SK-N-SH (cell line): ENCODE data around the gene DOHH. TPM values are rescaled to one million over a fixed set of nuclear protein-coding genes. Genes with fewer than 3 reads are reported as not detected.

ENCODE experiments used
- CTCF ChIA-PET: fragments of 300-600, 350-600 bp; formaldehyde crosslinking; extraction: SDS; loops from one replicate; lab custom pipeline; 2021; lab: Yijun Ruan, JAX
- POLR2A ChIA-PET: fragments of 350-600 bp; sonication (Branson Sonifier 250); formaldehyde crosslinking; extraction: SDS; loops from one replicate; lab custom pipeline; 2020; ENCODE audit warnings: antibody characterized with exemption, inconsistent platforms; lab: Yijun Ruan, JAX
- DNase-seq: peaks from one replicate; pipeline ENCODE4 v3.0.0; 2012
- H2AFZ ChIP-seq: fragments of 200-600 bp; sonication (generic); 2 replicates; pipeline ENCODE4 v1.8.1; 2016; ENCODE audit warnings: antibody characterized with exemption, mild to moderate bottlenecking, low read depth
- H3F3A ChIP-seq: fragments of 200-600 bp; sonication (generic); replicated peaks from 2 replicates; pipeline ENCODE3; 2016; ENCODE audit warnings: antibody characterized with exemption, mild to moderate bottlenecking; ENCODE audit not compliant: insufficient read depth
- H3K27ac ChIP-seq, 2 experiments: fragments of 200-500 bp in 1 of 2; fragments of 200-600 bp in 1 of 2; sonication (Bioruptor generic) in 1 of 2; sonication (generic), shearing (Covaris generic) in 1 of 2; 2 replicates each; pipeline versions ENCODE4 v1.5.1 to v1.6.1; 2014 to 2016; ENCODE audit warnings: low read depth in 2 of 2, inconsistent platforms in 1 of 2, low read length in 1 of 2, mild to moderate bottlenecking in 1 of 2, mixed read lengths in 1 of 2
- H3K27me3 ChIP-seq: fragments of 200-600 bp; sonication (generic), shearing (Covaris generic); 2 replicates; pipeline ENCODE4 v1.6.1; 2016; ENCODE audit warnings: mixed run types; ENCODE audit not compliant: insufficient read depth
- H3K36me3 ChIP-seq, 2 experiments: fragments of 200-500 bp in 1 of 2; fragments of 200-600 bp in 1 of 2; sonication (Bioruptor generic) in 1 of 2; sonication (generic) in 1 of 2; replicated peaks in 1 of 2; 2 replicates each; pipeline versions ENCODE3 to v1.5.1; 2014 to 2016; ENCODE audit warnings: low read length in 1 of 2, mild to moderate bottlenecking in 1 of 2; ENCODE audit not compliant: insufficient read depth in 2 of 2, control insufficient read depth in 1 of 2
- H3K4me1 ChIP-seq, 2 experiments: fragments of 200-500 bp in 1 of 2; fragments of 200-600 bp in 1 of 2; sonication (Bioruptor generic) in 1 of 2; sonication (generic), shearing (Covaris generic) in 1 of 2; 2 replicates each; pipeline versions ENCODE4 v1.5.1 to v1.6.1; 2014 to 2016; ENCODE audit warnings: low read depth in 1 of 2, low read length in 1 of 2, mixed run types in 1 of 2; ENCODE audit not compliant: insufficient read depth in 2 of 2, control insufficient read depth in 1 of 2
- H3K4me2 ChIP-seq: fragments of 200-600 bp; sonication (generic), shearing (Covaris generic); 2 replicates; pipeline ENCODE4 v1.6.1; 2017; ENCODE audit warnings: mixed run types
- H3K4me3 ChIP-seq, 2 experiments: fragments of 200-500 bp in 1 of 2; fragments of 200-600 bp in 1 of 2; sonication (Bioruptor generic) in 1 of 2; sonication (generic), shearing (Covaris generic) in 1 of 2; 2 replicates each; pipeline versions ENCODE4 v1.5.1 to v1.8.1; 2014 to 2016; ENCODE audit warnings: low read depth in 2 of 2, inconsistent platforms in 1 of 2, low read length in 1 of 2, mild to moderate bottlenecking in 1 of 2, mixed read lengths in 1 of 2, moderate library complexity in 1 of 2
- H3K79me2 ChIP-seq: fragments of 200-600 bp; sonication (generic); 2 replicates; pipeline ENCODE4 v1.8.1; 2017; ENCODE audit warnings: mild to moderate bottlenecking; ENCODE audit not compliant: insufficient read depth
- H3K9ac ChIP-seq: fragments of 200-600 bp; sonication (generic); 2 replicates; pipeline ENCODE4 v1.6.1; 2017; ENCODE audit warnings: mixed run types
- H3K9me2 ChIP-seq: fragments of 200-600 bp; sonication (generic); 2 replicates; pipeline ENCODE4 v1.6.1; 2017; ENCODE audit warnings: mixed run types
- H3K9me3 ChIP-seq: fragments of 200-600 bp; sonication (generic); 2 replicates; pipeline ENCODE4 v1.6.1; 2017; ENCODE audit warnings: mixed run types, mild to moderate bottlenecking, moderate library complexity
- H4K20me1 ChIP-seq: fragments of 200-600 bp; sonication (generic); 2 replicates; pipeline ENCODE4 v1.6.1; 2017; ENCODE audit warnings: mild to moderate bottlenecking, mixed run types; ENCODE audit not compliant: insufficient read depth
- EP300 ChIP-seq, 2 experiments: IDR thresholded peaks; 2 replicates each; pipeline versions ENCODE4 v1.4.0 to v1.6.1; 2012; ENCODE audit warnings: borderline replicate concordance in 1 of 2, low read depth in 1 of 2, low read length in 1 of 2
- EZH2phosphoT487 ChIP-seq: fragments of 200-600 bp; sonication (generic); IDR thresholded peaks from 2 replicates; pipeline ENCODE4 v1.6.1; 2017; ENCODE audit warnings: low read depth, mixed run types, mild to moderate bottlenecking, antibody characterized with exemption, moderate library complexity, borderline replicate concordance
- GABPA ChIP-seq: IDR thresholded peaks from 2 replicates; pipeline ENCODE4 v1.4.0; 2012; ENCODE audit warnings: low read depth, mild to moderate bottlenecking
- GATA2 ChIP-seq: sonication (generic); formaldehyde crosslinking; IDR thresholded peaks from 2 replicates; pipeline ENCODE4 v1.5.0; 2020; ENCODE audit warnings: mild to moderate bottlenecking, missing genetic modification reagents
- MEF2A ChIP-seq: IDR thresholded peaks from 2 replicates; pipeline ENCODE4 v1.4.0; 2012; ENCODE audit warnings: low read depth, borderline replicate concordance
- POLR2AphosphoS5 ChIP-seq: IDR thresholded peaks from 2 replicates; pipeline ENCODE4 v1.6.1; 2012; ENCODE audit warnings: low read depth, low read length
- RCOR1 ChIP-seq: fragments of 150-350 bp; IDR thresholded peaks from 2 replicates; pipeline ENCODE4 v1.6.1; 2017; ENCODE audit warnings: antibody characterized with exemption, low read length
- RXRA ChIP-seq: IDR thresholded peaks from 2 replicates; pipeline ENCODE4 v1.4.0; 2012; ENCODE audit warnings: low read depth, mild to moderate bottlenecking, borderline replicate concordance
- SIN3A ChIP-seq: IDR thresholded peaks from 2 replicates; pipeline ENCODE4 v1.6.1; 2012; ENCODE audit warnings: low read depth, mild to moderate bottlenecking, low read length, moderate library complexity, borderline replicate concordance
- TAF1 ChIP-seq: IDR thresholded peaks from 2 replicates; pipeline ENCODE4 v1.6.1; 2012; ENCODE audit warnings: low read depth, mild to moderate bottlenecking, low read length, moderate library complexity, borderline replicate concordance
- TCF12 ChIP-seq: IDR thresholded peaks from 2 replicates; pipeline ENCODE4 v1.4.0; 2012
- TEAD4 ChIP-seq: IDR thresholded peaks from 2 replicates; pipeline ENCODE4 v1.4.0; 2012; ENCODE audit warnings: mild to moderate bottlenecking, borderline replicate concordance; ENCODE audit not compliant: insufficient read depth
- WGBS: methylation state at CpG from one replicate; pipeline ENCODE4 v1.1.6; 2017; ENCODE audit warnings: low lambda C conversion rate; 5-methylcytosine and 5-hydroxymethylcytosine counted together
- polyA plus RNA-seq, 3 experiments: library from polyadenylated mRNA; depleted of rRNA; stranded (reverse); fragments of >200 nt; gene quantifications; 2 replicates each; pipeline ENCODE4 v1.2.3, GENCODE V29; 2012
- TF ChIP-seq, protein P1 (sequence below): IDR thresholded peaks from 2 replicates; pipeline ENCODE4 v1.4.0; 2012; ENCODE audit warnings: low read depth
- TF ChIP-seq, protein P2 (sequence below): IDR thresholded peaks from 2 replicates; pipeline ENCODE4 v1.6.1; 2012; ENCODE audit warnings: mild to moderate bottlenecking, low read depth, low read length, moderate library complexity
- TF ChIP-seq, protein P3 (sequence below): IDR thresholded peaks from 2 replicates; pipeline ENCODE4 v1.4.0; 2012; ENCODE audit warnings: low read depth, borderline replicate concordance
- TF ChIP-seq, protein P4 (sequence below): IDR thresholded peaks from 2 replicates; pipeline ENCODE4 v1.4.0; 2012; ENCODE audit warnings: low read depth, borderline replicate concordance

The DOHH gene
- polyA plus RNA-seq, 1 of the 3 experiments (the other 2 are of a cell fraction), result 14.3 TPM

DNA sequence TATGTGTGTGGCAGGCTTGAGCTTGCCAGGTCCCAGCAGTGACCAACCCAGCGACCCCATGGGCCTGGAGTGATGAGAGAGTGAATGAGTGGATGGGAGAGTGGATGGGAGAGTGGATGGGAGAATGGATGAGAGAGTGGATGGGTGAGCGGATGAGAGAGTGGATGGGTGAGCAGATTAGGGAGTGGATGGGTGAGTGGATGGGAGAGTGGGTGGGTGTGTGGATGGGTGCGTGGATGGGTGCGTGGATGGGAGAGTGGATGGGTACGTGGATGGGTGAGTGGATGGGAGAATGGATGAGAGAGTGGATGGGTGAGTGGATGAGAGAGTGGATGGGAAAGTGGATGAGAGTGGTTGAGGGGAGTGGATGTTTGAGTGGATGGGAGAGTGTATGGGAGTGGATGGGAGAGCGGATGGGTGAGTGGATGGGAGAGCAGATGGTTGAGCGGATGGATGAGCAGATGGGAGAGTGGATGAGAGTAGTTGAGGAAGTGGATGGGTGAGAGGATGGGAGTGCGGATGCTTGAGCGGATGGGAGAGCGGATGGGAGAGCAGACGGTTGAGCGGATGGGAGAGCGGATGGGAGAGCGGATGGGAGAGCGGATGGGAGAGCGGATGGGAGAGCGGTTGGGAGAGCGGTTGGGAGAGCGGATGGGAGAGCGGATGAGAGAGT, 28.2 kb upstream of the DOHH start:
- 98% methylated on average over 20 of the region's 20 CpGs for WGBS
- no peaks in the 10 kb centered on the region for H3K27me3 ChIP-seq
- no peaks in the 10 kb centered on the region for H3K9me2 ChIP-seq
- TF ChIP-seq TAF1 (no peak), SIN3A (no peak), EP300 (IDR thresholded peaks at IDR 0.05; ENCODE audit: borderline replicate concordance in 1 of 2, low read depth in 1 of 2, low read length in 1 of 2) (no peak), GATA2 (no peak), POLR2AphosphoS5 (no peak), RCOR1 (no peak), RXRA (no peak), MEF2A (no peak), TCF12 (no peak), TEAD4 (no peak), GABPA (no peak), EZH2phosphoT487 (no peak)
- TF ChIP-seq, protein P1, sequence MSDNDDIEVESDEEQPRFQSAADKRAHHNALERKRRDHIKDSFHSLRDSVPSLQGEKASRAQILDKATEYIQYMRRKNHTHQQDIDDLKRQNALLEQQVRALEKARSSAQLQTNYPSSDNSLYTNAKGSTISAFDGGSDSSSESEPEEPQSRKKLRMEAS, result no peak
- TF ChIP-seq, protein P2, sequence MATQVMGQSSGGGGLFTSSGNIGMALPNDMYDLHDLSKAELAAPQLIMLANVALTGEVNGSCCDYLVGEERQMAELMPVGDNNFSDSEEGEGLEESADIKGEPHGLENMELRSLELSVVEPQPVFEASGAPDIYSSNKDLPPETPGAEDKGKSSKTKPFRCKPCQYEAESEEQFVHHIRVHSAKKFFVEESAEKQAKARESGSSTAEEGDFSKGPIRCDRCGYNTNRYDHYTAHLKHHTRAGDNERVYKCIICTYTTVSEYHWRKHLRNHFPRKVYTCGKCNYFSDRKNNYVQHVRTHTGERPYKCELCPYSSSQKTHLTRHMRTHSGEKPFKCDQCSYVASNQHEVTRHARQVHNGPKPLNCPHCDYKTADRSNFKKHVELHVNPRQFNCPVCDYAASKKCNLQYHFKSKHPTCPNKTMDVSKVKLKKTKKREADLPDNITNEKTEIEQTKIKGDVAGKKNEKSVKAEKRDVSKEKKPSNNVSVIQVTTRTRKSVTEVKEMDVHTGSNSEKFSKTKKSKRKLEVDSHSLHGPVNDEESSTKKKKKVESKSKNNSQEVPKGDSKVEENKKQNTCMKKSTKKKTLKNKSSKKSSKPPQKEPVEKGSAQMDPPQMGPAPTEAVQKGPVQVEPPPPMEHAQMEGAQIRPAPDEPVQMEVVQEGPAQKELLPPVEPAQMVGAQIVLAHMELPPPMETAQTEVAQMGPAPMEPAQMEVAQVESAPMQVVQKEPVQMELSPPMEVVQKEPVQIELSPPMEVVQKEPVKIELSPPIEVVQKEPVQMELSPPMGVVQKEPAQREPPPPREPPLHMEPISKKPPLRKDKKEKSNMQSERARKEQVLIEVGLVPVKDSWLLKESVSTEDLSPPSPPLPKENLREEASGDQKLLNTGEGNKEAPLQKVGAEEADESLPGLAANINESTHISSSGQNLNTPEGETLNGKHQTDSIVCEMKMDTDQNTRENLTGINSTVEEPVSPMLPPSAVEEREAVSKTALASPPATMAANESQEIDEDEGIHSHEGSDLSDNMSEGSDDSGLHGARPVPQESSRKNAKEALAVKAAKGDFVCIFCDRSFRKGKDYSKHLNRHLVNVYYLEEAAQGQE, result no peak
- TF ChIP-seq, protein P3, sequence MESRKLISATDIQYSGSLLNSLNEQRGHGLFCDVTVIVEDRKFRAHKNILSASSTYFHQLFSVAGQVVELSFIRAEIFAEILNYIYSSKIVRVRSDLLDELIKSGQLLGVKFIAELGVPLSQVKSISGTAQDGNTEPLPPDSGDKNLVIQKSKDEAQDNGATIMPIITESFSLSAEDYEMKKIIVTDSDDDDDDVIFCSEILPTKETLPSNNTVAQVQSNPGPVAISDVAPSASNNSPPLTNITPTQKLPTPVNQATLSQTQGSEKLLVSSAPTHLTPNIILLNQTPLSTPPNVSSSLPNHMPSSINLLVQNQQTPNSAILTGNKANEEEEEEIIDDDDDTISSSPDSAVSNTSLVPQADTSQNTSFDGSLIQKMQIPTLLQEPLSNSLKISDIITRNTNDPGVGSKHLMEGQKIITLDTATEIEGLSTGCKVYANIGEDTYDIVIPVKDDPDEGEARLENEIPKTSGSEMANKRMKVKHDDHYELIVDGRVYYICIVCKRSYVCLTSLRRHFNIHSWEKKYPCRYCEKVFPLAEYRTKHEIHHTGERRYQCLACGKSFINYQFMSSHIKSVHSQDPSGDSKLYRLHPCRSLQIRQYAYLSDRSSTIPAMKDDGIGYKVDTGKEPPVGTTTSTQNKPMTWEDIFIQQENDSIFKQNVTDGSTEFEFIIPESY, result no peak
- TF ChIP-seq, protein P4, sequence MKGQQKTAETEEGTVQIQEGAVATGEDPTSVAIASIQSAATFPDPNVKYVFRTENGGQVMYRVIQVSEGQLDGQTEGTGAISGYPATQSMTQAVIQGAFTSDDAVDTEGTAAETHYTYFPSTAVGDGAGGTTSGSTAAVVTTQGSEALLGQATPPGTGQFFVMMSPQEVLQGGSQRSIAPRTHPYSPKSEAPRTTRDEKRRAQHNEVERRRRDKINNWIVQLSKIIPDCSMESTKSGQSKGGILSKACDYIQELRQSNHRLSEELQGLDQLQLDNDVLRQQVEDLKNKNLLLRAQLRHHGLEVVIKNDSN, result no peak
- H3K79me2 ChIP-seq, result peaks cover 6% of the 10 kb centered on the region; the same call in 1 of the 2 replicates
- H3F3A ChIP-seq, result no peaks in the 10 kb centered on the region
- H3K4me2 ChIP-seq, result no peak overlapping the region
- no peak overlapping the region for H3K4me3 ChIP-seq
- H3K9me3 ChIP-seq, result no peaks in the 10 kb centered on the region
- POLR2A ChIA-PET, result no interaction called here
- H2AFZ ChIP-seq, result no peak overlapping the region
- CTCF ChIA-PET, result interaction anchor here (0.7 to 1.2 kb wide), 3 partner anchors 12 to 17 kb away, joined by 3 to 4 read pairs (median 3); no protein-coding TSS in a partner anchor
- peaks cover 4 to 48% of the 10 kb centered on the region in 2 experiments for H3K36me3 ChIP-seq
- peaks cover 7% of the 10 kb centered on the region; the same call in 1 of the 2 replicates for H4K20me1 ChIP-seq
- H3K9ac ChIP-seq, result no peak overlapping the region
- H3K27ac ChIP-seq, result no peak overlapping the region
- H3K4me1 ChIP-seq, result no peaks in the 10 kb centered on the region
- DNase-seq, result no peak
